Breast epithelium (tissue), 4 donors: Measurements from ENCODE around the gene SLC25A46. TPM values are rescaled to one million over a fixed set of nuclear protein-coding genes. Genes with fewer than 3 reads are reported as not detected.
A peak's percentile ranks its signal among the peaks of the same experiment; 100 is the strongest.

ENCODE experiments used
- DNase-seq, 2 donors: peaks; one replicate each; pipeline ENCODE4 v3.0.0-alpha.2; 2019; ENCODE audit warnings: low spot score in 2 of 2
- H3K27ac ChIP-seq, 2 donors: fragments of 200-600 bp; sonication (generic) in 1 of 2; one replicate each; pipeline ENCODE4 v1.5.1; 2016 to 2019; ENCODE audit warnings: mild to moderate bottlenecking in 1 of 2
- H3K27me3 ChIP-seq, 2 donors: fragments of 200-600 bp; sonication (generic) in 1 of 2; one replicate each; pipeline versions ENCODE4 v1.5.1 to v1.6.0; 2017 to 2019; ENCODE audit warnings: control low read depth in 1 of 2, mild to moderate bottlenecking in 1 of 2
- H3K36me3 ChIP-seq: fragments of 200-600 bp; one replicate; pipeline ENCODE4 v1.5.1; 2019
- H3K4me1 ChIP-seq, 2 donors: fragments of 200-600 bp; sonication (generic); one replicate each; pipeline ENCODE4 v1.5.1; 2016 to 2019; ENCODE audit warnings: control low read depth in 1 of 2
- H3K4me3 ChIP-seq, 3 donors: fragments of 200-600 bp; sonication (generic); 1 replicate in 2 of 3; 2 replicates in 1 of 3; pipeline ENCODE4 v1.5.1; 2016 to 2019; ENCODE audit warnings: mild to moderate bottlenecking in 3 of 3, moderate library complexity in 2 of 3
- H3K9me3 ChIP-seq, 2 donors: fragments of 200-600 bp; sonication (generic) in 1 of 2; one replicate each; pipeline ENCODE4 v1.5.1; 2016 to 2019; ENCODE audit warnings: control low read depth in 1 of 2
- POLR2A ChIP-seq: fragments of 450-650 bp; IDR thresholded peaks from one replicate; pipeline ENCODE4 v1.6.1; 2016; ENCODE audit warnings: antibody characterized with exemption, mild to moderate bottlenecking, moderate library complexity
- POLR2AphosphoS5 ChIP-seq, 3 donors: sonication (generic); formaldehyde crosslinking; IDR thresholded peaks; one replicate each; pipeline ENCODE4 v1.6.1; 2017; ENCODE audit warnings: antibody characterized with exemption in 3 of 3
- intact Hi-C: fragments of 100-400 bp; cut with DNase I; formaldehyde crosslinking; loops from one replicate; pipeline ENCODE4 v1.15.1; 2023; ENCODE audit warnings: low total_unique reads
- total RNA-seq, 3 donors: library from RNA; depleted of rRNA; stranded (reverse); fragments of >200 nt; gene quantifications; one replicate each; pipeline ENCODE4 v1.1.0, GENCODE V29; 2016
- TF ChIP-seq, protein P1 (sequence below), 3 donors: fragments of 450-650 bp; IDR thresholded peaks; one replicate each; pipeline ENCODE4 v1.5.1; 2016 to 2017; ENCODE audit warnings: antibody characterized with exemption in 3 of 3, mild to moderate bottlenecking in 3 of 3, moderate library complexity in 3 of 3

The SLC25A46 gene
- total RNA-seq, 3 donors from 2014 or later, result 46.2 to 66.6 (median 56.9) TPM

DNA sequence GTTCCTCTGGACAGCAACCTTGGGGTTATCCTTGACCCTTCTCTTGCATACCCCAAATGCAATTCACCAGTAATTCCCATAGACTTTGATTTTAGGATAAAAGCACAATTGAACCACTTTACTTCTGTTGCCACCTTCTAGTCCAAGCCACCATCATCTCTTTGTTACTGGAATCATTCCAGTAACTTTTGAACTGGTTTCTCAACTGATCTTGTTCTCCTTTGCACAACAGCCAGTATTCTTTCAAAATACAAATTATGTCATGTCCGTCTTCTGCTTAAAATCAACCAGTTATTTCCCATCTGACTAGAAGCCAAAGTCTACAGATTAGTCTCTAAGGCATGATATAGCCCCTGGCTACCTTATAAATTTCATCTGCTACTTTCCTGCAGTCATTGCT, 21.4 kb downstream of the SLC25A46 start:
- Histone ChIP-seq H3K4me3 (no peak overlapping the region), H3K4me1 (no peaks in the 10 kb centered on the region), H3K9me3 (no peaks in the 10 kb centered on the region), H3K36me3 (peaks cover 4% of the 10 kb centered on the region), H3K27ac (no peak overlapping the region), H3K27me3 (no peaks in the 10 kb centered on the region)
- no peak for DNase-seq
- intact Hi-C loops, result no loop called here
- TF ChIP-seq, protein P1, sequence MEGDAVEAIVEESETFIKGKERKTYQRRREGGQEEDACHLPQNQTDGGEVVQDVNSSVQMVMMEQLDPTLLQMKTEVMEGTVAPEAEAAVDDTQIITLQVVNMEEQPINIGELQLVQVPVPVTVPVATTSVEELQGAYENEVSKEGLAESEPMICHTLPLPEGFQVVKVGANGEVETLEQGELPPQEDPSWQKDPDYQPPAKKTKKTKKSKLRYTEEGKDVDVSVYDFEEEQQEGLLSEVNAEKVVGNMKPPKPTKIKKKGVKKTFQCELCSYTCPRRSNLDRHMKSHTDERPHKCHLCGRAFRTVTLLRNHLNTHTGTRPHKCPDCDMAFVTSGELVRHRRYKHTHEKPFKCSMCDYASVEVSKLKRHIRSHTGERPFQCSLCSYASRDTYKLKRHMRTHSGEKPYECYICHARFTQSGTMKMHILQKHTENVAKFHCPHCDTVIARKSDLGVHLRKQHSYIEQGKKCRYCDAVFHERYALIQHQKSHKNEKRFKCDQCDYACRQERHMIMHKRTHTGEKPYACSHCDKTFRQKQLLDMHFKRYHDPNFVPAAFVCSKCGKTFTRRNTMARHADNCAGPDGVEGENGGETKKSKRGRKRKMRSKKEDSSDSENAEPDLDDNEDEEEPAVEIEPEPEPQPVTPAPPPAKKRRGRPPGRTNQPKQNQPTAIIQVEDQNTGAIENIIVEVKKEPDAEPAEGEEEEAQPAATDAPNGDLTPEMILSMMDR (IDR thresholded peaks at IDR 0.05), result no peak
- TF ChIP-seq POLR2AphosphoS5 (IDR thresholded peaks at IDR 0.05), result no peak
- no peak for TF ChIP-seq POLR2A

DNA sequence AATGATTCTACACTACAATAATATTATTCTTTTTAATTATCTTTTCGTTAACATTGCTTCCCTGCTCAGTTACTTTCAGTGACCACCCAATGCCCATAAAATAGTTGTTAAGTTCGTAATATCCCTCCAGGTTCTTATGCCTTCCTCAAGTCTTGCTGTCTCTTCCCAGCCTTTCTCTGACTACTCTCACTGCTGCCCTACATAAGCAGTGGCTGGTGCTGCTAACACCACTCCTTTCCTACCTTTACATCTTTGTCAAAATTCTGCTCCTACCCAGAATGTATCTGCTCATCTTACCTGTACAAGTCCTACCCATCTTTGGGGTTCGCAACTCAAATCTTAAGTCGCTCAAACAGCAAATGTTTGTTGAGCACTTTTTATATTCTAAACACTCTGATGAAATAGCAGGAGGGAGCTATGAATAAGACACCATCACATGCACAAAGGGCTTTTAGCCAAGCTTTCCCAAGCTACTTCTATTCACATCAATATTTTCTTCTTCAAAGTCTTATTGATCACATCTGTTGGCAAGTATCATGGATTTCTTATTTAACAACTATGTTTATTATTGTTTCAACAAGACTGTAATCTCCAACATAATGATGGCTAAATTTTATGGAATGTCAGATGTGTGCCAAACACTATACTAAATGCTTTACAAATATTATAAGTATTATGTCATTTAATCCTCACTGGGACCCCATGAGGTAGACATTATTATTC, 29.5 kb downstream of the SLC25A46 start:
- intact Hi-C loops, result no loop called here
- Histone ChIP-seq H3K27ac (no peak overlapping the region), H3K4me3 (no peak overlapping the region), H3K9me3 (no peaks in the 10 kb centered on the region), H3K36me3 (no peaks in the 10 kb centered on the region), H3K27me3 (no peaks in the 10 kb centered on the region), H3K4me1 (no peaks in the 10 kb centered on the region)
- no peak for TF ChIP-seq POLR2A
- no peak for TF ChIP-seq POLR2AphosphoS5 (IDR thresholded peaks at IDR 0.05)
- TF ChIP-seq, protein P1 (IDR thresholded peaks at IDR 0.05), result no peak
- DNase-seq, result no peak

DNA sequence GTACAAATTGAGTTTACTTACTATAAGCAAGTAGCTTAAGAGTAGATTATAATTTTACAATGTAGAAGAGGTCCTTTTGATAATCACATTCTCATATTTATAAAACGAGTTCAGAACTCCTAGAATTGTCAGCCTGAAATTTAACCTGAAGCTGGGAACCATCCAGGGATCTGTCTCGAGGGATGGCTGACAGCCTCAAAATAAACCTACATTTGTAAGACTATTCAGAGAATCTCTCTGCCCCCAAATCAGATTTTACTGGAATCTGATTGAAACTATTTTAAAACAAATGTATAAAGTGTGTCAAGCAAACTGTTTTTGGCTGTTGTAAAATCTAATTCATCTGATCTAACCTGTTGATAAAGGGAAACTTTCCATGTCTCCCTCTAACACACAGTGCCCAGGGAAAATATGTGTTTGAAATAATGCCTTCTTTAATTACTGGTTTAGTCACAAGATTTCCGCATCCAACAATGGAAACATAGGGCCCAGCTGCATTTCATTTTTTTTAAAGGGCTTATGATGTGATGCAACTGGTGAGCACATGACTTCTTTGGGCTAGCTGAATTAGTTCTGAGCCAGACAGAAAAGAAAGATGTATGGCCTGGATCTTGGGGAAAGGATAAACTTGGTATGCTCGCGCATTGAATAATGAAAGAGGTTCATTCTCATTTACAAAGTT, 30.3 kb downstream of the SLC25A46 start:
- H3K27ac ChIP-seq, result peak overlapping the region in 1 of 2 donors; percentile 26
- intact Hi-C loops, result no loop called here
- no peaks in the 10 kb centered on the region for H3K9me3 ChIP-seq
- H3K4me3 ChIP-seq, result no peak overlapping the region
- H3K27me3 ChIP-seq, result no peaks in the 10 kb centered on the region
- H3K36me3 ChIP-seq, result no peaks in the 10 kb centered on the region
- TF ChIP-seq POLR2AphosphoS5 (IDR thresholded peaks at IDR 0.05) (no peak), POLR2A (no peak)
- TF ChIP-seq, protein P1 (IDR thresholded peaks at IDR 0.05), result no peak
- no peak for DNase-seq
- H3K4me1 ChIP-seq, result no peaks in the 10 kb centered on the region

DNA sequence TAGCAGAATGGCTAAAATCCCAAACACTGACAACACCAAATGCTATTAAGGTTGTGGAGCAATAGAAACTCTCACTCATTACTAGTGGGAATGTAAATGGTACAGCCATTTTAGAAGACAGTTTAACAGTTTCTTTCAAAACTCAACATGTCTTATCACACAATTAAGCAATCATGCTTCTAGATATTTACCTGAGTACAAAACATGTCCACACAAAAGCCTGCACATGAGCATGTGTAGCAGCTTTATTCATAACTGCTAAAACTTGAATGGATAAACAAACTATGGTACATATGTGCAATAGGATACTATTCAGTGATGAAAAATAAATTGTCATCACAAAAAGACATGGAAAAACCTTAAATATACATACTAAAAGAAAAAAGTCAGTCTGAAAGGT, 31.5 kb downstream of the SLC25A46 start:
- Histone ChIP-seq H3K36me3 (no peaks in the 10 kb centered on the region), H3K4me3 (no peak overlapping the region), H3K4me1 (no peaks in the 10 kb centered on the region), H3K27me3 (no peaks in the 10 kb centered on the region), H3K27ac (no peak overlapping the region), H3K9me3 (no peaks in the 10 kb centered on the region)
- no peak for TF ChIP-seq POLR2AphosphoS5 (IDR thresholded peaks at IDR 0.05)
- no peak for TF ChIP-seq POLR2A
- TF ChIP-seq, protein P1 (IDR thresholded peaks at IDR 0.05), result no peak
- no peak for DNase-seq
- intact Hi-C loops, result no loop called here

DNA sequence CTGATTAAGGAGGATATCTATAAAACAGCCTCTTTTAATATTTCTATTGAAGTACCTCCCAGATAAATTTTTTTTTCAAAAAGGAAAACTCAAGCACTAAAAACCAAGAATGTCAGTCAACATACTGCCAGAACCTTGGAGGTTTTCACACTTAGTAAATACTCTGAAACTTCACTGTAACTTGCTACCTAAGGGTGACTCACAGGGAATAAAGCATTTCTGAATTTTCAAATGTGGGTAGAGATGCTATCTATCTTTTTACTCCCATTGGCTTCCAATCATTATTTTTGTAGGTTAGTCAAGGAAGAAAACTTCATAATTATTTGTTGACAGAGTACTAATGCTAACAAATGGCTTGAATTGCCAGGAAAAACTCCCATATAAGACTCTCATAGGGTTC, 46.1 kb downstream of the SLC25A46 start:
- Histone ChIP-seq H3K27ac (no peak overlapping the region), H3K4me1 (no peaks in the 10 kb centered on the region), H3K9me3 (peaks cover 0 to 6% of the 10 kb centered on the region in 2 donors), H3K4me3 (no peak overlapping the region), H3K27me3 (peaks cover 0 to 2% of the 10 kb centered on the region in 2 donors), H3K36me3 (no peaks in the 10 kb centered on the region)
- DNase-seq, result no peak
- TF ChIP-seq, protein P1 (IDR thresholded peaks at IDR 0.05), result no peak
- TF ChIP-seq POLR2A (no peak), POLR2AphosphoS5 (IDR thresholded peaks at IDR 0.05) (no peak)
- intact Hi-C loops, result no loop called here
